Stimulated activated CD4-positive, alpha-beta T cell treated with anti-CD3 and anti-CD28 coated beads, TNF-alpha, amount 100 ng/mL, for 24 hours (primary cell): ENCODE measurements around the gene SLC1A7.

ENCODE experiments used
- DNase-seq, 3 experiments: peaks; one replicate each; pipeline ENCODE4 v3.0.0-alpha.2; 2020; ENCODE audit warnings: low read depth in 3 of 3

Gene SLC1A7

DNA sequence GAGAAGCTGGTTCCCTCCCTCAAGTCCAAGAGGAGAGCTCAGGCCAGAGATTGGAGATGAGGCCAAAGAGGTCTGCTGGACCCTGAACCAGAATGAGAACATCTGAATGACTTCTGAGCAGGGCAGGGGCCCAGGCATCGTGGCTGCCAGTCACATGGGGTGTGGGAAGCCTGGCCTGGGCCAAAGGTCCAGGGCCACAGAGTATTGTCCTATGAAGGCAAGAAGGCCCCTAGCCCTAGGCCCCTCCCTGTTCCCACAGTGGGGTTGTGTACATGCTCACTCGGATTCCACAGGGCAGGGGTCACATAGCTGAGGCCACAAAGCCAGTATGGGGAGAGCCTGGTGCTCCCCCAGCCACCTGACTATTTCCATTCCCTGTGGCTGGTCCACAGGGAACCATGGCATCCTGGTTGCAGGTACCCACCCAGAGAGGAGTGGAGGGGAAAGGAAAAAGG is 18.5 kb upstream of the SLC1A7 start:
- DNase-seq = no peak

DNA sequence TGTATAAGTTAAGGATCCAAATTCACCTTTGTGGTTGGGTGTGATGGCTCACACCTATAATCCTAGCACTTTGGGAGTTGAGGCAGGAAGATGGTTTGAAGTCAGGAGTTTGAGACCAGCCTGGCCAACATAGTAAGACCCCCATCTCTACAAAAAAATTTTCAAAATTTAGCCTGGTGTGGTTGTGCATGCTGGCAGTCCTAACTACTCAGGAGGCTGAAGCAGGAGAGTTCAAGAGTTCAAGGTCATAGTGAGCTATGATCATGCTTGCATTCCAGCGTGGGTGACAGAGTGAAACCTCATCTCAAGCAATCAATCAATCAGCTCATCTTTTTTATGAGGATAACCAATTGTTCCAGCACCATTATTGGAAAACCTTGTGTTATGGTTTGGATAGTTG is 16.5 kb upstream of the SLC1A7 start:
- DNase-seq = no peak

DNA sequence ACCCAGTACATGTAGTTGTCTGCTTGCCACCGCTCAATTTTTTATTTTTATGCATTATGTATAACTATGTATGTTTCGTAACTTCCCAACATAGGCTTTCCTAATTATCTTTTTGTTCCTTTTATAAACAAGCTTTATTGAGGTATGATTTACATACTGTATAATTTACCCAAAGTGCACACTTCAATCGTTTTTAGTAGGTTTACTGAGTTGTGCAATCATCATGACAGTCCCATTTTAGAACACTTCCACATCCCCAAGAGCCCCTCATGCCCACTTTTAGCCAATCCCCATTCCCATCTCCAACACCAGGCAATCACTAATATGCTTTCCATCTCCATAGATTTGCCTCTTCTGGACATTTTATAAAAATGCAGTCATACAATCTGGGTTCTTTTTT is 14.3 kb upstream of the SLC1A7 start:
- no peak for DNase-seq

DNA sequence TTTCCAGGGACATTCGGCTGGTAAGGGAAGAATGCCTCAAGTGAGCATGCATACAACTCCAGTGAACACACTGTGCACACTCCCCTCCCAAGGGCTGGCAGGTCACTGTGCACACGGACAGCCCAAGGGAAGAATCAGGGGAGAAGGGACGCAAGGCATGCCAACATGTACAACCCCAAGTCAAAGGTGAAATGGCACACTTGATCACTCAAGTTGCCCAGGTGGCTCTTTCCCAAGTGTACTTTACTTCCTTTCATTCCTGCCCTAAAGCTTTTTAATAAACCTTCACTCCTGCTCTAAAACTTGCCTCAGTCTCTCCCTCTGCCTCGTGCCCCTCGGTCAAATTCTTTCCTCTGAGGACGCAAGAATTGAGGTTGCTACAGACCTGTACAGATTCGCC is 13.5 kb upstream of the SLC1A7 start:
- DNase-seq = no peak

DNA sequence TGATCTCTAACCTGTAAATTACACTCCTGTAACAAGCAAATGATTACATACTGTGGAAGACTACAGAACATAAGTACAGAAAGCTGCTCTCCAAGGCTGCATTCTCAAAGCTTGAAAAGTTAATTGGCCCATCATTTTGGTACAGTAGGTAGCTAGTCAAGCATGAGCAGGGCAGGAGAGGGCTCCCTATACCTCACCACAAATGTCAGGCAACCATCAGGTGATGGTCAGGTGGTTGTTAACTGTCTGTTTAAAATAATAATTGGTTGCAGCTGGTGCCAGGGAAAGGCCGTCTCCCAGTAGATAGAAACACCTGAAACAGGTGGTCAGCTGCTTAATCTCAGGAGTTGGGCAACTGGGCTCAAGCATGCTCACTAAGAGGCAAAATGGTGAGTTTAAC is 13.1 kb upstream of the SLC1A7 start:
- DNase-seq = no peak

DNA sequence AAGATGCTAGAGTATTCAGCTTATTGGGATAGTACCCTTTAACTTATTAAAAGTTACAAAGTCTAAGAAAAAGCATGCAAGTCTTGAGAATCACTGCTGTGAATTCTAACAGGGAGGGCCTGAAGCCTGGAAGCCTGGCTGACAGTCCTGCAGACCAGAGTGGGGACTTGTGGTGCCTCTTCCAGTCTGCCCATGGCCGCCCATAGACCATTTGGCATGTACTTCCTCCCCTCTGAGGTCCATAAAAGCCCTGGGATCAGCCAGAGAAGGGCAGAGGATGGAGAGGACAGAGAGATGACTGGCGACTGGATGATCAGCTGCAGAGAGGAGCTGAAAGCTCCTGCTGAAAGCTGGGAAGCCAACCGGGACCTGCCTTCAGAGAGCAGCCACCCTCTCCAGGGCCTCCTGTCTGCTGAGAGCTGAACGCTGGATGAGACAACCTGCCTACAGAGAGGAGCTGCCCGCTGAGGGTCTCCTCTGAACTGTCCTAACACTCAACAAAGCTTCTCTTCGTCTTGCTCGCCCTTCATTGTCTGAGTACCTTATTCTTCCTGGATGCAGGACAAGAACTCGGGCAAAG is 12.5 kb upstream of the SLC1A7 start:
- DNase-seq = no peak

DNA sequence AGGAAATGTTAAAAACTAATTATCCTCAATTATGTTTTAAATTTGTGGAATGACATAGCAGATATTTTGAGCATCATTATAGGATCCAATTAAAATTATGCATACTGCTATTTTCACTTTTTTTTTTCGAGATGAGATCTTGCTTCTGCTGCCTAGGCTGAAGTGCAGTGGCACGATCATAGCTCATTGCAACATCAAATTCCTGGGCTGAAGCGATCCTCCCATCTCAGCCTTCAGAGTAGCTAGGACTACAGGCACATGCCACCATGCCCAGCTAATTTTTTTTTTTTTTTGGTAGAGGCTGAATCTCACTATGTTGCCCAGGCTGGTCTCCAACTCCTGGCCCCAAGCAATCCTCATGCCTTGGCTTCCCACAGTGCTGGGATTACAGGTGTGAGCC is 11.3 kb upstream of the SLC1A7 start:
- DNase-seq = no peak

DNA sequence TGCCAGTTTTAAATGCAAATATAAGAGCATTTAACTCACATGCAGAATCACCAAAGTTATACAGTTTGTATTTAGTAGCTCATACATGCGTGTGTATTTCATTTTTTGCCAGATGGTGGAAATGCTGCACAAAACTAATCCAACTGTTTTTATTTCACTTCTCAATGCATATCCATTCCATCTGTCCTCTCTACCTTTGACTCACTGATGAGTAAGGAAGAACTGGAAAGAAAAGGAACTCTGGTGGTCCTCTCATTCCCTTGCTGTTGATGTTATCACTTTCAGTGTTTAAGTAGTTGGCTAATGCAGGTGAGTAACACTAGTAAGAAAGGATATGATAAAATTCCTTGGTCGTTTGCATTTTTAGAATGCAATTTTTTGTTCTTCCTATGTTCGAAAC is 5.7 kb upstream of the SLC1A7 start:
- DNase-seq = no peak

DNA sequence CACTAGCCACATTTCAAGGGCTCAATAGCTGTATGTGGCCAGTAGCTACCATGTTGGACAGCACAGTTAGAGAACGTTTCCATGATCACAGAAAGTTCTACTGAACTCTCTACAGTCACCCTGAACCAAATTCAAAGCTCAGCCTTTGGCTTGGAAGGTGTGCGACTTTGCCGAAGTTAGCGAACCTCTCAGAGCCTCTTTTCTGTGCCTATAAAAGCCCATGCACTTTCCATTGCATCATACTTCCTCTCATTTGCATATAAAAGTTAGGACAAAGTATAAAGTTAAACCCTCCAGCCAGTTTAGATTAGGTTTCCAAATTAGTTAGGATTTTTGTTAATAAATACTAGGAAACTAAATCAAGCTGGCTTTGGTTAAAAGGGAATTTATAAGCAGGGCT is 4.7 kb upstream of the SLC1A7 start:
- no peak for DNase-seq

DNA sequence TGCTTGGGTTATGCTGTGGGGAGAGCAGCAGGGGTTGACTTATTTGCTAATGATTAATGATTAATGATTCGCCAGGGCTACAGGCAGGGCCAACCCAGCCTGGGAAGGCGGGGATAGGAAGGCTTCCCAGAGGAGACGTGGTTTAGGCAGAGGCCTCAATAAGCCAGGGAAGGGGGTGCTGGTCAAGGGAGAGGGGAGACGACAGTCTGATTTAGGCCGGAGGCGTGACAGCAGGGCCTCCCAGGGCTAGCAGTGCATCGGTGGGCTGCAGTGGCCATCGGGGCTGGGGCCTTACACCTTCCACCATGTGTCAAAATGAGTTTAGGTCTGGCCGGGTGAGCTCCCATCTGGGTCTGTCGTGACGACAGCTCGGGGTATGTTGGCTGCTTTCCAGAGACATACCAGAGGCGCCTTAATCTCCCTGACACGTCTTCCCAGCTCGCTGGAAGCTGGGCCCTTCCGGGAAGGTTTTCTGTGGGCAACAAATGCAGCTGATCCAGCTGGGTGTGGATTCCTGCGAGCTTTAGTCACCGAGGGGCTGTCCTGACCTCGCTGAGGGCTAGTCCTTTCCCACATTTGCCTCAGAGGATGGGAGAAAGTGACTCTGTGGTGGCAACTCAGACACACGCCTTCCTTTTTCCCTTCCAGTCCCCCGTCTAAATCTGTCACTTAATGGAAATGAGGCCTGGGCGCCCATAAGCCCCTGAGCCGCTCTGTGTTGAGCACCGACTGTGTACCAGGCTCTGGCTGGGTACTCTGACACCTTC is 3.7 kb upstream of the SLC1A7 start:
- no peak for DNase-seq

DNA sequence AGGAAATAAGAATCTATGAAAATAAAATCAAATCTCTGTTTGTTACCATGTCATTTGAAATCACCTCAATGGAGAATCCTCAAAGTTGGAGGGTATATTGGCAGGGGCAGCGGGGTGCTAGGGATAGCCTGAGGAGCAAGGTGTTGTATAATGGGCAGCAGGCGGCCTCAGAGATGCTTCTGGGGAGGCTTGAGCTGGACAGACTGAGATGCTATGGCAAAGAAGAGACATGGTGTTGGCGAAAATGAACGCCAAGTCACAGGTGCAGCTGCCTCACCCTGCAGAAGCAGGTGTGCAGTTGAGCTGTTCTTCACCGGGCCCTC is 3.1 kb upstream of the SLC1A7 start:
- DNase-seq = no peak

DNA sequence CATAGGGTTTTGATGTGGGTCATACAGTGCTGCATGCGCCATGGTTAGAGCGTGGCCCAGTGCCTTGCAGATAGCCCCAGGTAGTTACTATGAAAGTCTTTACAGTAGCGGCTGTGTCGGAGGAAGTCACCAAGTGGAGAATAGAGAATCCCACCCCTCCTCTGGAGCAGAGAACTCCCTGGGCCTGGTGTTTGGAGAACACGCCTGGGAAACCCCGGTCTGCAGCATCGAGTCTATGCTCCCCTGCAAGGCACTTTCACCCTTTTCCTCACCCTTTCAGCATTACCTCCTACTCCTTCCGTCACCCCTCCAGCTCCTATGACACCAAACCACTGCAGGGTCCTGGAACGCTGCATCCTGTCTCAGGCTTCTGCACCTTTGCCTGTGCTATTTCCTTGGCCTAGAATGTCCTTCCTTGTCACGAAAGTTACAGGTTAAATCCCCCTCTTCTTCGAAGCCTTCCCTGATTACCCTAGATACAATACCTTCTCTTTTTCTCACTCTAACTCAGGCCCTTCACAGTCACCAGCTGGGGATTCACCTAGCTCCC is 2.7 kb upstream of the SLC1A7 start:
- no peak for DNase-seq

DNA sequence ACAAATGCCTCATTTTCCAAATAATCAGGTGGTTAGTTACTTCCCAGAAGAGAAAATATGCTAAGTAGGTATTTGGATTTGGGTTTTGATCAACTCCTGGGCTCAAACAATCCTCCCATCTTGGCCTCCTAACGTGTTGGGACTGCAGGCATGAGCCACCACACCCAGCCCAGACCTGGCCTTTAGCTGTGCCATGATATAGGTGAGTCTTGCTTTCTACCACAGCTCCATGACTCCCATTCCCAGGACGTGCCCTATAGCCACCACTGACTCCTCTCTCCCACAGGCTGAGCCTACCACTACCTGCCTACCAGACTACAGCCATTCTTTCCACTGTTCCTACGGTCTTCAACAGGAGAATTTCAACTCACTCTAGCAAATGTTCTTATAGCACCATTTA is 1.8 kb upstream of the SLC1A7 start:
- no peak for DNase-seq

DNA sequence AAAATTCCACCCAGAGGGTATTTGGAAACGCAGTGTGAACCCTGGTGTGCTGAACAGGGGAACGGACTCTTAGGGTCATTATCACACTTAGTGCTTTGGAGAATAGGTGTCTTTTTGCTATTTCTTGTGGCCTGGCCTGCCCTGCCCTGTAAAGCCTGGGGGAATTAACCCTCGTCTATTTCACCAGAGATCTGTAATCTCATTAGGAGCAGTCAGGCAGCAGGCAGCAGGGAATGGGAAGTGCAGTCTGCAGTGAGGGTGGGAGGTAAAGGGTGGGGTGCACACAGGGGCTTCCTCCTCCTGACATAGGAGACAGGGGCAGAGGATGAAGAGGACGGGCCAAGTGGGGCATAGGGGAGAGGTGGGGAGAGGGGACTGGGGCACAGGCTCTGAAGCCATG is 1.1 kb upstream of the SLC1A7 start:
- no peak for DNase-seq

DNA sequence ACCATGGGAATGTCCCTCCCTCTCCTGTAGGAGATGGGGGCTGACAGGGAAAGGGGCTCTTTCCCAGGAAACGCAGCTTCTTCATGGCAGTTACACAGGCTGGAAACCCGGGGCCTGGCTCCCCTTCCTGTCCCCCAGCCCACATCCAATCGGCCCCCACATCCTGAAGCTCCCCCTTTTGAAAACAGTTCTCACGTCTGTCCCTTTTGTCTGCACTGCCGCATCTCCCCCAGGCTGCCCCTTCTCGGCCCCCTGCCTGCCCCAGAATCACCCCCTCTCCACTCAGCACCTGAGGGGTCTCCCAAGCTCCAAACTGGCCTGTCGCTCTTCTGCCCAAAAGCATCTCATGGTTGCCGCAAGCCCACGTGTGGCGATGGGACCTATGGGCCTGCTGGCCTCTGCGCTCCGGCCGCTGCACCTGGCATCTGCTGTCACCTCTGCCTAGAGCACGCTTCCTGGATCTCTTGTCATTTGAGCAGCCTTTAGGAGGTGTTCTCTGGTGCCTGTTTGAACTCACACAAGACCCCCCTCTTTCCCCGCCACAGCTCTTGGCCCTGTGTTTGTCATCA is 867 bp downstream of the SLC1A7 start:
- DNase-seq = no peak

DNA sequence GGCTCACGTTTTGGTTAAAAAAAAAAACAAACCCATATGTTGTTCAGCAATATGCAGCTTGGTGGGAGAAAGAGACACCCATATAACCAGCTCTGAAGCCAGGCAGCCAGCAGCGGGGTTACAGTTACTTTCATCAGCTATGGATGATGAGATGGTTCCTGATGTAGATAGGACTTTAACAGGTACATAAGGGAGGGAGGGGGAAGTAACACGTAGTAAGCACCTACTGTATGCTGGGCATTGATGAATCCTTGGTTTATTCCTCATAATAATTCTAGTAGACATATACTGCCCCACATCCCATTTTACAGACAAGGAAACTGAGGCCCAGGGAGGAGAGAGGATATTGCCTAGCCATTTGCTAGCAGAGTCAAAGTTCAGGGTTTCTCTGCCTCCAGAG is 2.0 kb downstream of the SLC1A7 start:
- DNase-seq = no peak

DNA sequence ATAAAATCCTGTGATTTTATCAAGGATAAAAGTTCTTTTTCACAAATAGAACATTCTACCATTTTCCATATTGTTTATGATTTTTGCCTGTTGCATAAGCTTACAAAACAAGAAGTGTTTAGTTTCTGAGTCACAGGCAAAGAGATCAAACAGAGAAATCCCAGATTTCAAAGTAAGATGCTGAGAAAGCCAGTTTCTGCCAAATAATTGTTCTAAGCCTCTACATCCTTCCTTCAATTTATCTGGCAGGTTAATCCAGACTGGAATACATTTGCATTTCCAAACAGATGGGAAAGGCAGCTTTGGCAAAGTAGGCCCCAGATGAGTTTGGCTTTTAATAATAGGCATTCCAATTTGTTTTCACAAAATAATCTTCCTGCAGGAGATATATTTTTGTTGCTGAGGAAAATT is 2.5 kb downstream of the SLC1A7 start:
- DNase-seq = no peak

DNA sequence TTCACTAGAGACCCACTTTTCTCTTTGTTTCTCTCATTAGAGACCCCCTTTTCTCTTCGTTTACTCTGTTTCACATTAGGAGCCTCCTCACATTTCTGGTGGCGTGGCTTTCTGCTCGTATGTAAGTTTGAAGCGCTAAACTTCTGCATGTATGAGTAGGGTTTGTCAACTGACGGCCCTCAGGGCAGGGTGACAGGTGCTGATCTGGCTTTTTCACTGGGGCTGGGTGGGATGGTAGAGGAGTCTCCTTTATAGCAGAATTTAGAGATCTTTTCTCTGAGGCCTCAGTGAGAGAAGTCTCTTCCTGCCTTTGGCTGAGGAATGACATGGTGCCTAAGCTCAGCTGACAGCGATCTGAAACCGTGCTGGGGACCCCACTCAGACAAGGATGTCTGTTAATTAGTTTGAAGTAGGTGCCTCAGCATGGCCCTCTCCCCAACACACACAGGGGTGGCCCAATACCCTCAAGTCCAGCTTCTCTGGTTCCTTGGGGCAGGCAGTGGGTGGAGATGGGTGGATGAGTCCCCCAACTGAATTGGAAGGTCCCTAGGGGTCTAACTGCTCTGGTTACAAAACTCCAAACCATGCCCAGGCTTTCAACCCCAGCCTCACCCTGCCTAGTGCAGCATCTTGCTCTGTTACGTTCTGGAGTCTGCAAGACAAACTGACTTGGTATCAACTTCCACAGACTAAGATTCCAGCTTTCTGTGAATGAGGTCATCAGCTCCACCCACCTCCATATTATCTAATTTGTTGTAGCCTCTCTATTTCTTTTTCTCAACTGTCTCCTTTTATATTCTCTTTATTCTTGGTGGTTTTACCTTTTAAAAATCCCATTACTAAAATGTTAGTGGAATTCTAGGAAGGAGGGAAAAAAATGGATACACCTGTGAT is 3.2 kb downstream of the SLC1A7 start:
- no peak for DNase-seq

DNA sequence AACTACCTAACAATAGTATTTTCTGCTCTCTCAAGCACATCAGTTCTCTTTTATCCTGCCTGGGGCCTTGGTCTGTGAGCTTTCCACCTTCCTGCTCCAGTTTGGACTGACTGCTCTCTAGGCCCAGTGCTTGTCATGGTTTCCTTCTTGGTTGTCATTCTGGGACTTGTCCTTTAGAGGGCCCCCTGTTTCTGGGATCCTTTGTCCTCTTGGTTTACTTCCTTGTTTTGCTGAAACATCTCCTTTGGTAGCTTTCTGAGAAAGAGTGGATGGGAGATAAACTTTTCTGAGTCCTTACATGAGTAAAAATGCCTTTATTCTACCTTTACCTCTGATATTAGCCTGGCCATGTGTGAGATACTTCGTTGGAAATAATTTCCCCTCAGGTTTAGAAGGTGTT is 4.7 kb downstream of the SLC1A7 start:
- DNase-seq = no peak

DNA sequence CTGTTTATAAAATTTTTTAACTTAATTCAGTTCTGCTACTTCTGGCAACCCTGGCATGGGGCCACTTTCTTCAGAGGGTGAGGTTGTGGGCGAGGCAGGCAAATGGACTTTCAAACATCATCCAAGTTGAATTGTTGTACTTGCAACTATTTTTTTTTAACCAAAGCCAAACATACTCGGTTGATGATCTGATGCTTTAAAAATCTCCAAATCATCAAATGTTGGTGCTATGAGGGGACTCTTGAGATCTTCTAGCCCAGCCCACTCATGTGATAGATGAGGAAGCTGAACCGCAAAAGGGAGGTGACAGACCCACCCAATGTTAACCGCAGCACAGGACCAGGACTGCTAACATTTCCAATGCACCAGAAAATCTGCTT is 6.7 kb downstream of the SLC1A7 start:
- no peak for DNase-seq

DNA sequence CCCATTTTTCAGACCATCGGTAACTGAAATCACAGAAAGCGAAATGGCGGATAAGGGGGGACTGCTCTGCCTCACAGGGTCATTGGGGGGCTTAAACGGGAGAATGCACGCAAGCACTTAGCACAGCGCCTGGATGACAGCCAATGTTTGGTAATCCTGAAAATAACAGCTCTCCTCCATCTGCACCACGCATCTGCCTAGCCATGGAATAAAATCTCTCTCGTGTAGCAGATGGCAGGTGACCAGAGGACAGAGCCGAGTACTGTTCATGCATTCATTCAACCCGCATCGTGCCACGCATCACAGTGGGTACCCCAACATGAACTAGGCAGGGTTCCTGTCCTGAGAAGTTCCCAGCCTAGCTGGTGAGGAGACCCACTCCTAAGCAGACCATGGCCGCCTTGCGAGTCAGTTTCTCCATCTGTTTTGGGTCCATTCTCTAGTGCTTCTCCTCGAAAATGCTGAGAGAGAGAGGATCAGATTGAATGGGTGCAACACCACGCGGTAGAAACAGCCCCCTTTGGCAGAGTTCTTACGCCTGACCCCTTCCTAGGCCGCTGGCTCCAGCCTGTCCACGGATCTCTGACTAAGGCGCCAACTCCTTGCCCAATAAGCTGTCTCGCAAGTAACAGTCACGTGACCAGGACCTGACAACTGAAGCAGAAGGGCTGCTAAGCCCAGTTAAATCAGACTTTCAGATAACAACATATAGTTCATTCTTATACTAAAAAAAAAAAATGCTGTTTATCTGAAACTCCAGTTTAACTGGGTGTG is 7.3 kb downstream of the SLC1A7 start:
- no peak for DNase-seq

DNA sequence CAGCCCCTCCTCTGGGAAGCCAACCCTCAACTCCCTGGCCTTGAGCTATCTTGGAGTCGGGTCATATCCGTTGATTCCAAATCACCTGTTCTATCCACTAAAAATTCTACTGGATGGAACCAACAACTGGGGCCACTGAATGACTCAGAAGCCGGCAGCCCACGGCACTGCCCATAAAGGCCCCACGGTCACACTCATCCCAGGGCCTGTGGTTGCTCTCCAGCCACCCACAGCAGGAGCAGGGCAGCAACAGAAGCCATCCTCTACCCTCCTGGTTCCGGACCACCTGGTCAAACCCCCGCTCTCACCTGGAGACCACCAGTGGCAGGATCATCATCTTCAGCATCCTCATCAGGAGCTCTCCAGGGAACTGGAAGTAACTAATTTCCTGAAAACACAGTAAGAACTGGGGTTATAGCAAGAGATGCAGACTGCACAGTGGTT is 8.4 kb downstream of the SLC1A7 start:
- DNase-seq = no peak
